ENCODE results near the gene ZNF471.

The ZNF471 gene

GRCh38 chr19:56507446-56508289, at the start of gene ZNF471:
Gene ZNF471 (plus strand): TSS chr19:56507855. CDS start chr19:56511572, 3,717 bp downstream.
- peak; percentile 75 to 82 for DNase-seq (ENCODE audit: low read depth in 2 of 2)

GRCh38 chr19:56474308-56474707, 33.3 kb upstream of the ZNF471 start:
- DNase-seq (ENCODE audit: low read depth in 2 of 2): no peak

- no peak for DNase-seq (ENCODE audit: low read depth in 2 of 2)
Measured at GRCh38 chr19:56476093-56476492, 31.6 kb upstream of the ZNF471 start.

- peak; percentile 11 to 16 for DNase-seq (ENCODE audit: low read depth in 2 of 2)
Measured at GRCh38 chr19:56476651-56477428, 30.8 kb upstream of the ZNF471 start, which contains the start of gene ZNF667. Gene ZNF667 (minus strand): TSS chr19:56477345. CDS start chr19:56462370, 14,975 bp downstream.

- peak; percentile 47 to 58 for DNase-seq (ENCODE audit: low read depth in 2 of 2)
Measured at GRCh38 chr19:56477429-56478338, 30.0 kb upstream of the ZNF471 start.

- no peak for DNase-seq (ENCODE audit: low read depth in 2 of 2)
Measured at GRCh38 chr19:56491399-56491798, 16.3 kb upstream of the ZNF471 start.

GRCh38 chr19:56504581-56504980, 3.1 kb upstream of the ZNF471 start:
- no peak for DNase-seq (ENCODE audit: low read depth in 2 of 2)

GRCh38 chr19:56508290-56508778, 679 bp downstream of the ZNF471 start:
- DNase-seq (ENCODE audit: low read depth in 2 of 2): no peak

GRCh38 chr19:56525214-56525860, 17.7 kb downstream of the ZNF471 start:
- no peak for DNase-seq (ENCODE audit: low read depth in 2 of 2)

- DNase-seq (ENCODE audit: low read depth in 2 of 2): no peak
Measured at GRCh38 chr19:56537442-56537841, 29.8 kb downstream of the ZNF471 start.

GRCh38 chr19:56538254-56538760, 30.7 kb downstream of the ZNF471 start:
- peak; percentile 76 to 86 for DNase-seq (ENCODE audit: low read depth in 2 of 2)

GRCh38 chr19:56538761-56539263, 31.2 kb downstream of the ZNF471 start, which contains the start of gene ZFP28:
Gene ZFP28 (plus strand): TSS chr19:56538948. CDS start chr19:56539019, 71 bp downstream.
- peak in 1 of 2 donors; percentile 64 for DNase-seq (ENCODE audit: low read depth in 2 of 2)

- DNase-seq (ENCODE audit: low read depth in 2 of 2): no peak
Measured at GRCh38 chr19:56543776-56544175, 36.1 kb downstream of the ZNF471 start.

- no peak for DNase-seq (ENCODE audit: low read depth in 2 of 2)
Measured at GRCh38 chr19:56547535-56547934, 39.9 kb downstream of the ZNF471 start.

GRCh38 chr19:56554272-56554869, 46.7 kb downstream of the ZNF471 start:
- no peak for DNase-seq (ENCODE audit: low read depth in 2 of 2)

GRCh38 chr19:56562766-56563165, 55.1 kb downstream of the ZNF471 start:
- no peak for DNase-seq (ENCODE audit: low read depth in 2 of 2)

- peak in 1 of 2 donors; percentile 3 for DNase-seq (ENCODE audit: low read depth in 2 of 2)
Measured at GRCh38 chr19:56566904-56567273, 59.2 kb downstream of the ZNF471 start.

GRCh38 chr19:56567274-56568120, 59.8 kb downstream of the ZNF471 start, which contains the start of gene ZNF470:
Gene ZNF470 (plus strand): TSS chr19:56567468. CDS start chr19:56570312, 2,844 bp downstream.
- peak; percentile 81 for DNase-seq (ENCODE audit: low read depth in 2 of 2)

GRCh38 chr19:56572589-56572988, 64.9 kb downstream of the ZNF471 start:
- DNase-seq (ENCODE audit: low read depth in 2 of 2): no peak
